ENCODE data around the gene HOXA13.

GRCh38 chr7:27157702-27158431 lies 42.0 kb downstream of the HOXA13 start:
- TF ChIP-seq, protein P1, sequence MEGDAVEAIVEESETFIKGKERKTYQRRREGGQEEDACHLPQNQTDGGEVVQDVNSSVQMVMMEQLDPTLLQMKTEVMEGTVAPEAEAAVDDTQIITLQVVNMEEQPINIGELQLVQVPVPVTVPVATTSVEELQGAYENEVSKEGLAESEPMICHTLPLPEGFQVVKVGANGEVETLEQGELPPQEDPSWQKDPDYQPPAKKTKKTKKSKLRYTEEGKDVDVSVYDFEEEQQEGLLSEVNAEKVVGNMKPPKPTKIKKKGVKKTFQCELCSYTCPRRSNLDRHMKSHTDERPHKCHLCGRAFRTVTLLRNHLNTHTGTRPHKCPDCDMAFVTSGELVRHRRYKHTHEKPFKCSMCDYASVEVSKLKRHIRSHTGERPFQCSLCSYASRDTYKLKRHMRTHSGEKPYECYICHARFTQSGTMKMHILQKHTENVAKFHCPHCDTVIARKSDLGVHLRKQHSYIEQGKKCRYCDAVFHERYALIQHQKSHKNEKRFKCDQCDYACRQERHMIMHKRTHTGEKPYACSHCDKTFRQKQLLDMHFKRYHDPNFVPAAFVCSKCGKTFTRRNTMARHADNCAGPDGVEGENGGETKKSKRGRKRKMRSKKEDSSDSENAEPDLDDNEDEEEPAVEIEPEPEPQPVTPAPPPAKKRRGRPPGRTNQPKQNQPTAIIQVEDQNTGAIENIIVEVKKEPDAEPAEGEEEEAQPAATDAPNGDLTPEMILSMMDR (IDR thresholded peaks at IDR 0.05; ENCODE audit: poor library complexity): no peak
- TF ChIP-seq EZH2 (IDR thresholded peaks at IDR 0.05; ENCODE audit: borderline replicate concordance) (peak; percentile 64), EZH2phosphoT487 (IDR thresholded peaks at IDR 0.05; ENCODE audit: low read depth, severe bottlenecking, unreplicated experiment) (peak; percentile 40)

Data from hepatocyte (in vitro differentiated cells).